ENCODE results near the gene GANC.
"Not testable (repeated sequence)": the region's sequence is repeated elsewhere in the genome, so short reads cannot be mapped to it uniquely, and the experiment has no call there.

The GANC gene

DNA sequence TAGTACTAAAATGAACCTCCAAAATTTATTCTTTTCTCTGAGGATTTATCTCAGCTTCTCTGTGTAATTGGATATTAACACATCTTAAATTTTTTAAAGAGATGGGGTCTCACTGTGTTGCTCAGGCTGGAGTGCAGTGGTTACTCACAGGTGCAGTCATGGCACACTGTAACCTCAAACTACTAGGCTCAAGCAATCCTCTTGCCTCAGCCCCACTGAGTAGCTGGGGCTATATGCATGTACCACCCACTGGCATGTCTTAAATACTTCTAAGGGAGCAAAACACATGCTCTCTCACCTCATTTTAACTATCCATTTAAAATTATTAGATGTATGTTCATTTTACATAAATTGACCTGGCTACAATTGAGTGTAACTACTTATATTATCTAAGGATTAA is 11.6 kb downstream of the GANC start:
- no peak for DNase-seq (ENCODE audit: low read depth)

GRCh38 chr15:42285034-42285433 is 12.0 kb downstream of the GANC start:
- peak; percentile 53 for DNase-seq (ENCODE audit: low read depth)

DNA sequence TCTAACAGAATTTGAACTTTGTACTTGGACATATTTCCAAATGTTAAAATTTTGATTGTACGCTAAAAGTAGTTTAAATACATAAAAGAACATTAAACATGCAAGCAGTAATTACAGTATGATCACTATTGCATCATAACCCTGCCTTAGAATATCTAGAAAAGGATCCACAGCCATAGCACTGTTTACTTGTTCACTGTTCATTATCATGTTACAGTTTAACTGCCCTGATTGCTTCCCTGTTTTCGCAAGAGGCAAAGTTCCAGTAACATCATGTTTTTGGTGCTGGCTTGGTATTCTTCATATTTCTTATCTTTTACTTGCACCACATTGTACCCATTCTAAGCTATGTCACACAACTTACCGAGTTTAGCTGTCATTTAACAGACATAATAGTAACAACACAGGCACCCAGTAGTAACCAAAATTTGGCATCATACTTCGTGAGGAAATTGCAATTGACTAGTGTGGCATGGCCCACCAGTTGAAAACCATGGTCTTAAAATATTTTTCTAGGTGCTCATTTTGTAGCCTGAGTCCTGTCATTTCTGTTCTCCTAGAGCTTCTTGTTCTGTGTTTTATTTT is 13.5 kb downstream of the GANC start:
- peak; percentile 85 for DNase-seq (ENCODE audit: low read depth)

- DNase-seq (ENCODE audit: low read depth), result no peak
These were observed 14.9 kb downstream of the GANC start for GRCh38 chr15:42287931-42288330.

DNA sequence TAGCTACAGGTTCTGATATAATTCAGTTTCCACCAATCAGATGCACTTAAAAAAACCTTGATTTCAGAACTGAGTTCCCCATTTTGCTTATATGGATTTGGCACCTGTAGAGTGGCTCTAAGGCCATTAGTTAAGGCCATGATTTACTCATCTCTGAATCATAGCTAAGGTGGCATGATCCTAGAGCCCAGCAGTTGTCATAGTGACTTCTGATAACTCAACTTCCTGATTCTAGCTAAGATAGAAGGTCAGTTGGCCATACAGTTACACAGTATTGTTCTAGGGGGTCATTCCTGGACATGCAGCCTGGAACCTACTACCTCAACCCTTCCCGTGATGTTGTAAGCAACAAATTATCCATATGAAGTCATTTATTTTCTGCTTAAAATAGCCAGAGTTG is 16.2 kb downstream of the GANC start:
- no peak for DNase-seq (ENCODE audit: low read depth)

- not testable (repeated sequence) for DNase-seq (ENCODE audit: low read depth)
These were observed 28.0 kb downstream of the GANC start for GRCh38 chr15:42301004-42301403.

- DNase-seq (ENCODE audit: low read depth), result no peak
These were observed 33.7 kb downstream of the GANC start for GRCh38 chr15:42306681-42307080.

DNA sequence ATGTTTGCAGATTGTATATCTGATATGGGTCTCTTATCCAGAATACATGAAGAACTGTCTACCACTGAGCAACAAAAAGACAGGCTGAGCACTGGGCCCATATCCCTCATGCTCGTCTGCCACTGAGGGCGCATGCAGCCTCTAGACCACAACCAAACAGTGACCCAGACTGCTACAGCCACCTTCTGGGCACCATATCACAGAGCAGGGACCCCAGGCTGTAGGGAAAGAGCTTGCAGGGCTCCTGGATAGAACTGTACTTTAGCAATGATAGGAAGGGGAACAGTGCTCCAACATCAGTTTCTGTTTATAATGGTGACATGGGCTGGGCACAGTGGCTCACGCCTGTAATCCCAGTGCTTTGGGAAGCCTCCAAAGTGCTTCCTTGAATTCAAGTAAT is 40.5 kb downstream of the GANC start:
- no peak for DNase-seq (ENCODE audit: low read depth)

DNA sequence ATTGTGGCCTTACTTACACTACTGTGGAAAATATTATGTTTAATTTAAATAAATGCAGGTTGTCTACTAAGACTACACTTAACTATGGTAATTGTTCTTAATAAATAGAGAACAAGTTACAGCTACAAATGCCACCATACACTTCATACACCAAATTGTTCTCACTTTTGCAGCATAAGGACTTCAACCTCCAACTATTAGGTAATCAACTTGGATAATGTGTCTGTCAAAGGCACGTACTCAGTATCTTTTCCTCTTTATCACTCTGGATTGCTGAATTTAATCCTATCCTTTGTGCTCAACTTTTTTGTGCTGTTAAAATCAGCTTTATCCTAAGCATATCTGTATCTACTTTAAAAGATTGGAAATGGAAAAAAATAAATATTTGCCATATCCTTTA is 41.8 kb downstream of the GANC start:
- no peak for DNase-seq (ENCODE audit: low read depth)

GRCh38 chr15:42315521-42315920 is 42.5 kb downstream of the GANC start:
- no peak for DNase-seq (ENCODE audit: low read depth)

DNA sequence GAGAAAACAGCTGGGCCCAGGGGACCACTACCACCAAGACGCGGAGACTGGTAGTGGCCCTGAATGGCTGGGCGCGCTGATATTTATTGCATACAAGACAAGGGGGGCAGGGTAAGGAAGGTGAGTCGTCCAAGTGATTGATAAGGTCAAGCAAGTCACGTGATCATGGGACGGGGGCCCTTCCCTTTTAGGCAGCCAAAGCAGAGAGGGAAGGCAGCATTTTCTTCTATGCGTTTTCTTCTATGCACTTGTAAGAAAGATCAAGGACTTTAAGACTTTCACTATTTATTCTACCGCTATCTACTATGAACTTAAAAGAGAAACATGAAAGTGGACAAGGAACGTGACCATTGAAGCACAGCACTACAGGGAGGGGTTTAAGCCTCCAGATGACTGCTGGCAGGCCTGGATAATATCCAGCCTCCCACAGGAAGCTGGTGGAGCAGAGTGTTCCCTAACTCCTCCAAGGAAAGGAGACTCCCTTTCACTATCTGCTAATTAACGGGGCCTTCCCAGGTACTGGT is 43.3 kb downstream of the GANC start:
- DNase-seq (ENCODE audit: low read depth), result not testable (repeated sequence)

DNA sequence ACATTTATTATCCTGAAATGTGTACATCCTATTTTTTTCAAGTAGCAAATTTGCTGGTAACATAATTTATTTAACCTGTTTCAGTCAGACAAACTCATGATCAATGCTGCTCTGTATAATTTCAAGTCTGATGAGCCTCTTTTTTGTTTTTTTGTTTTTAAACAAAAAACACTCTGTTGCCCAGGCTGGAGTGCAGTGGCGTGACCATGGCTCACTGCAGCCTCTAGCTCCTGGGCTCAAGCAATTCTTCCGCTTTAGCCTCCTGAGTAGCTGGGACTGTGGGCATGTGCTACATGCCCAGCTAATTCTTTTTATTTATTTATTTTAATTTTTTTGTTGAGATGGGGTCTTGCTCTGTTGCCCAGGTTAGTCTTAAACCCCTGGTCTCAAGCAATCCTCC is 46.2 kb downstream of the GANC start:
- DNase-seq (ENCODE audit: low read depth), result no peak

DNA sequence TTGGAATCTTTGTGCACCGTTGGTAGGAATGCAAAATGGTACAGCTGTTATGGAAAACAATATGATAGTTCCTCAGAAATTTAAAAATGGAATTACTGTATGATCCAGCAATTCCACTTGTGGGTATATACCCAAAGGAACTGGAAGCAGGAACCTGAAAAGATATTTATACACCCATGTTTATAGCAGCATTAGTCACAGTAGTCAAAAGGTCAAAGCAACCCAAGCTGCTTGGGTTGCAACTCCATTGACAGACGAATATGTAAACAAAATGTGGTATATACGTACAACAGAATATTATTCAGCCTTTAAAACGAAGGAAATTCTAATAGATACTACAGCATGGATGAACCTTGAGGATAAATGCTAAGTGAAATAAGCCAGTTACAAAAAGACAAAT is 51.3 kb downstream of the GANC start:
- DNase-seq (ENCODE audit: low read depth), result peak; percentile 32

DNA sequence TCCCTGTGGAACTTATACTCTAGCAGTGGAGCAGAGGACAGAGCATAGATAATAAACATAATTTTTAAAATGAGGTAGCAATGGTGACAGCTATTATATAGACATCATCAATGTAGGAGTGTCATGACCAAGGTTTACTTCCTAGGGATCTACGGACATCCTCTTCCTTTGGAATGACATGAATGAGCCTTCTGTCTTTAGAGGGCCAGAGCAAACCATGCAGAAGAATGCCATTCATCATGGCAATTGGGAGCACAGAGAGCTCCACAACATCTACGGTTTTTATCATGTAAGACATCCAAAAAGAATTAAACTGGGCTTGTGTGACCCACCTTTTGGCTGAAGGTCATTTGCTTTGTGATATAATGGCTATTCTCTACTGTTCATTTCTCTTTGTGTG is 56.2 kb downstream of the GANC start:
- DNase-seq (ENCODE audit: low read depth), result no peak

DNA sequence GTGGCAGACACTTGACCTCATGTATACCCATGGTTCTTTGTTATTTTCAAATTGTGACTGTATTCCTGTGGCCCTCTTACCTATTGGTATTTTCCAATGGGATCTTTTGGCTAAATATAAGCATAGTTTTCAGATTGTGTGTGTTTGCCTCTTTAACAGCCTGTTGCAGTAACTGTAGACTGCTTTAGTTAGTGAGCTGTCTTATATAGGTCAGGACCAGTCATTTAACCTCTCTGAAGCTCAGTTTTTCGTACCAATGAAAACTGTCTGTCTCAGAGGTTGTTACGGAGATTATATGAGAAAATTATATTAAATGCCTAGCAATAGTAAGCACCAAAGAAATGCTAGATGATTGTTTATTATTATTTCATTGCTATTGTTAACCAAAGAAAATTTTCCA is 57.0 kb downstream of the GANC start:
- DNase-seq (ENCODE audit: low read depth), result no peak

- DNase-seq (ENCODE audit: low read depth), result no peak
These were observed 58.2 kb downstream of the GANC start for GRCh38 chr15:42331235-42331634.

GRCh38 chr15:42332331-42332730 is 59.3 kb downstream of the GANC start:
- peak; percentile 29 for DNase-seq (ENCODE audit: low read depth)

DNA sequence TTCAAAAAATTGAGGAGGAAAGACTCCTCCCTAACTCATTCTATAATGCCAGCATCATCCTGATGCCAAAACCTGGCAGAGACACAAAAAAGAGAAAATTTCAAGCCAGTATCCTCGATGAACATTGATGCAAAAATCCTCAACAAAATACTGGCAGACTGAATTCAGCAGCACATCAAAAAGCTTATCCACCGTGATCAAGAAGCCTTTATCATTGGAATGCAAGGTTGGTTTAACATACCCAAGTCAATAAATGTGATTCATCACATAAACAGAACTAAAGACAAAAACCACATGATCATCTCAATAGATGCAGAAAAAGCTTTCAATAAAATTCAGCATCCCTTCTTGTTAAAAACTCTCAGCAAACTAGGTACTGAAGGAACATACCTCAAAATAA is 62.1 kb downstream of the GANC start:
- DNase-seq (ENCODE audit: low read depth), result no peak

- not testable (repeated sequence) for DNase-seq (ENCODE audit: low read depth)
These were observed 63.6 kb downstream of the GANC start for GRCh38 chr15:42336650-42337049.

DNA sequence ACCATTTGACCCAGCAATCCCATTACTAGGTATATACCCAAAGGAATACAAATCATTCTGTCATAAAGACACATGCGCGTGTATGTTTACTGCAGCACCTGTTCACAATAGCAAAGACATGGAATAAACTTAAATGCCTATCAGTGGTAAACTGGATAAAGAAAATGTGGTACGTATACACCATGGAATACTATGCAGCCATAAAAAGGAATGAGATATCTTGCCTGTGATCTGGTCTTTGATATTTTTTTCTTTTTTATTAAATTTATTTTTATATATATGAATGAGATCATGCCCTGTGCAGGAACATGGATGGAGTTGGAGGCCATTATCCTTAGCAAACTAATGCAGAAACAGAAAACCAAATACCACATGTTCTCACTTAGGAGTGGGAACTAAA is 64.1 kb downstream of the GANC start:
- DNase-seq (ENCODE audit: low read depth), result not testable (repeated sequence)

- no peak for DNase-seq (ENCODE audit: low read depth)
These were observed 65.5 kb downstream of the GANC start for GRCh38 chr15:42338500-42338899.

GRCh38 chr15:42343596-42344232 is 70.7 kb downstream of the GANC start:
- no peak for DNase-seq (ENCODE audit: low read depth)

DNA sequence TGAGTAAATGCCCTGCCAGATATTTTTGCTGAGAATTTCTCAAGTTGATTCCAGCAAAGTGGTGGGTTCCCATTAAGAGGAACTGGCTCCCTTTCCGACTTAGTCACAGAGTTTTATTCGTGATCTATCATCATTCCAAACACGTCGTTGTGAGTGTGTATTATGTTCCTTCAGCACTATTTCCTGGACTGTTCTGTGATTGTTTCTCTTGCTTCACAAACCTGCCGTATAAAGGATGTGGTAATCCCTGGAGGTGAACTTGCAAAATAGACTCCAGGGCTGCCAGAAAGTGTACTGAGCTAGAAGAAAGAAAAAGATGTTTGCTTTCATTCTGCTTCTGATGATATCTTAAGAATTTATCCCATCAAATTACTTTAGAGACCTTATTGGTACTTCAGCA is 71.8 kb downstream of the GANC start:
- peak; percentile 76 for DNase-seq (ENCODE audit: low read depth)

DNA sequence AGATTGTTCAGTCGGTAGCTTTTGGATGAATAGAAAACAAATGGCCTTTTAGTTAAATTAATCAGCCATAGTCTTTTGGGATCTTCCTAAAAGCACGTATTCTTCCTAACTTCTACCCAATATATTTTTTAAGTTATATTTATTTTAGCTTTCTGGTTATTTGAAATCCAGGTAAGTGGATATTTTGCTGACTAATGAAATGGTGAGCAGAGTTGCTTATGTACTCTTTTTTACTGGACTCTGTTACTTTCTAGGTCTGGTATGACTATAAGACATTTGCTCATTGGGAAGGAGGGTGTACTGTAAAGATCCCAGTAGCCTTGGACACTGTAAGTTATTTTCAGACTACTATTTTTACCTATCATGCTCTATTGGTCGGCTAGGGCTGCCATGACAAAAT is 72.5 kb downstream of the GANC start:
- DNase-seq (ENCODE audit: low read depth), result no peak
